H9 (cell line): ENCODE data around the gene CABLES2. TPM values are rescaled to one million over a fixed set of nuclear protein-coding genes. Genes with fewer than 3 reads are reported as not detected.

Source experiments
- DNase-seq: peaks from one replicate; pipeline ENCODE4 v3.0.0-alpha.2; 2017
- H2AFZ ChIP-seq: one replicate; pipeline ENCODE4 v1.6.1; 2013; ENCODE audit warnings: mild to moderate bottlenecking, low read length, control low read depth, moderate library complexity
- H2AK5ac ChIP-seq: 2 replicates; pipeline ENCODE4 v1.6.1; 2013; ENCODE audit warnings: low read length, control low read depth, mixed read lengths; ENCODE audit not compliant: insufficient read length
- H2BK120ac ChIP-seq: one replicate; pipeline ENCODE4 v1.6.1; 2013; ENCODE audit warnings: low read depth, mild to moderate bottlenecking, low read length, control low read depth, inconsistent platforms; ENCODE audit not compliant: poor library complexity, severe bottlenecking
- H2BK12ac ChIP-seq: 2 replicates; pipeline ENCODE4 v1.6.1; 2013; ENCODE audit warnings: low read length, control low read depth, mixed read lengths, low read depth; ENCODE audit not compliant: insufficient read length
- H2BK15ac ChIP-seq: 2 replicates; pipeline ENCODE4 v1.6.1; 2013; ENCODE audit warnings: low read depth, low read length, control low read depth
- H2BK20ac ChIP-seq: one replicate; pipeline ENCODE4 v1.6.1; 2013; ENCODE audit warnings: low read depth, mild to moderate bottlenecking, low read length, control low read depth, inconsistent platforms; ENCODE audit not compliant: poor library complexity, severe bottlenecking
- H2BK5ac ChIP-seq: 2 replicates; pipeline ENCODE4 v1.6.1; 2013; ENCODE audit warnings: low read length, control low read depth, mixed read lengths; ENCODE audit not compliant: insufficient read length
- H3K14ac ChIP-seq: 2 replicates; pipeline ENCODE4 v1.6.1; 2013; ENCODE audit warnings: low read length, control low read depth; ENCODE audit not compliant: insufficient read depth
- H3K18ac ChIP-seq: 2 replicates; pipeline ENCODE4 v1.6.1; 2013; ENCODE audit warnings: low read depth, mild to moderate bottlenecking, mixed read lengths, low read length, control low read depth; ENCODE audit not compliant: insufficient read length
- H3K23ac ChIP-seq: 2 replicates; pipeline ENCODE4 v1.6.1; 2013; ENCODE audit warnings: low read length, control low read depth, mixed read lengths, low read depth; ENCODE audit not compliant: insufficient read length
- H3K23me2 ChIP-seq: 2 replicates; pipeline ENCODE4 v1.6.1; 2013; ENCODE audit warnings: low read depth, mild to moderate bottlenecking, mixed read lengths, low read length, control low read depth; ENCODE audit not compliant: insufficient read length, poor library complexity, severe bottlenecking
- H3K27ac ChIP-seq: 2 replicates; pipeline ENCODE4 v1.5.1; 2013; ENCODE audit warnings: low read length, control low read depth, mixed read lengths, low read depth; ENCODE audit not compliant: insufficient read length
- H3K27me3 ChIP-seq: 2 replicates; pipeline ENCODE4 v1.6.1; 2013; ENCODE audit warnings: low read length, control low read depth, inconsistent platforms; ENCODE audit not compliant: insufficient read depth
- H3K4ac ChIP-seq: 2 replicates; pipeline ENCODE4 v1.6.1; 2013; ENCODE audit warnings: low read depth, mild to moderate bottlenecking, control low read depth, inconsistent platforms, low read length, moderate library complexity
- H3K4me1 ChIP-seq: 2 replicates; pipeline ENCODE4 v1.6.1; 2013; ENCODE audit warnings: low read length, control low read depth, inconsistent platforms; ENCODE audit not compliant: insufficient read depth
- H3K4me2 ChIP-seq: 2 replicates; pipeline ENCODE4 v1.6.1; 2013; ENCODE audit warnings: low read length, control low read depth, mixed read lengths; ENCODE audit not compliant: insufficient read length, insufficient read depth
- H3K56ac ChIP-seq: 2 replicates; pipeline ENCODE4 v1.6.1; 2013; ENCODE audit warnings: low read depth, mild to moderate bottlenecking, mixed read lengths, low read length, control low read depth; ENCODE audit not compliant: insufficient read length
- H3K79me1 ChIP-seq: 2 replicates; pipeline ENCODE4 v1.6.1; 2013; ENCODE audit warnings: low read depth, mild to moderate bottlenecking, moderate library complexity, low read length, control low read depth, inconsistent platforms; ENCODE audit not compliant: insufficient read depth, poor library complexity, severe bottlenecking
- H3K79me2 ChIP-seq: 2 replicates; pipeline ENCODE4 v1.6.1; 2013; ENCODE audit warnings: low read length, control low read depth, inconsistent platforms; ENCODE audit not compliant: insufficient read depth
- H3K9ac ChIP-seq: 2 replicates; pipeline ENCODE4 v1.6.1; 2013; ENCODE audit warnings: low read length, control low read depth, mixed read lengths; ENCODE audit not compliant: insufficient read length; ENCODE audit errors: extremely low read depth
- H3K9me3 ChIP-seq: one replicate; pipeline ENCODE4 v1.6.1; 2013; ENCODE audit warnings: low read depth, low read length, inconsistent platforms; ENCODE audit not compliant: control insufficient read depth
- H3T11ph ChIP-seq: one replicate; pipeline ENCODE4 v1.6.1; 2013; ENCODE audit warnings: mild to moderate bottlenecking, low read length, control low read depth, inconsistent platforms
- H4K20me1 ChIP-seq: one replicate; pipeline ENCODE4 v1.6.1; 2013; ENCODE audit not compliant: control insufficient read depth, insufficient read length, insufficient read depth
- H4K5ac ChIP-seq: 2 replicates; pipeline ENCODE4 v1.6.1; 2013; ENCODE audit warnings: low read depth, mild to moderate bottlenecking, mixed read lengths, low read length, control low read depth; ENCODE audit not compliant: insufficient read length
- H4K8ac ChIP-seq: replicated peaks from 2 replicates; pipeline ENCODE4 v1.6.1; 2013; ENCODE audit warnings: low read length, control low read depth, mixed read lengths, low read depth; ENCODE audit not compliant: insufficient read length
- H4K91ac ChIP-seq: 2 replicates; pipeline ENCODE4 v1.6.1; 2013; ENCODE audit warnings: low read depth, mild to moderate bottlenecking, moderate library complexity, mixed read lengths, low read length, control low read depth; ENCODE audit not compliant: insufficient read length
- H3K27ac Mint-ChIP-seq, 3 experiments: 2 replicates in 2 of 3; 3 replicates in 1 of 3; pipeline ENCODE4 v1.8.0; 2020 to 2021; ENCODE audit warnings: mixed read lengths in 3 of 3, mild to moderate bottlenecking in 1 of 3, moderate library complexity in 1 of 3
- H3K27me3 Mint-ChIP-seq: 2 replicates; pipeline ENCODE4 v1.8.0; 2021; ENCODE audit warnings: low read depth, mild to moderate bottlenecking, moderate library complexity, mixed read lengths
- H3K36me3 Mint-ChIP-seq, 3 experiments: 2 replicates in 2 of 3; 3 replicates in 1 of 3; pipeline ENCODE4 v1.8.0; 2020 to 2021; ENCODE audit warnings: low read depth in 3 of 3, mixed read lengths in 3 of 3; ENCODE audit not compliant: insufficient read depth in 1 of 3
- H3K4me1 Mint-ChIP-seq, 2 experiments: 2 replicates each; pipeline ENCODE4 v1.8.0; 2020; ENCODE audit warnings: mixed read lengths in 2 of 2
- H3K4me3 Mint-ChIP-seq, 2 experiments: 2 replicates in 1 of 2; 3 replicates in 1 of 2; pipeline ENCODE4 v1.8.0; 2020 to 2021; ENCODE audit warnings: mild to moderate bottlenecking in 2 of 2, mixed read lengths in 2 of 2, moderate library complexity in 1 of 2
- H3K9me3 Mint-ChIP-seq, 2 experiments: 2 replicates in 1 of 2; 3 replicates in 1 of 2; pipeline ENCODE4 v1.8.0; 2020; ENCODE audit warnings: mild to moderate bottlenecking in 2 of 2, mixed read lengths in 2 of 2, moderate library complexity in 1 of 2
- CTCF ChIP-seq: fragments of 200-600 bp; sonication (generic); conservative IDR thresholded peaks from 3 replicates; pipeline ENCODE4 v1.8.0; 2021; ENCODE audit warnings: antibody characterized with exemption, mild to moderate bottlenecking
- WGBS: extraction: QIAGEN DNeasy Blood & Tissue Kit; methylation state at CpG from one replicate; pipeline ENCODE4 v1.1.7; 2013; ENCODE audit warnings: missing lambda C conversion rate, low lambda C conversion rate, mixed read lengths; ENCODE audit not compliant: insufficient read length; ENCODE audit errors: extremely low coverage; 5-methylcytosine and 5-hydroxymethylcytosine counted together
- total RNA-seq: library from RNA; stranded (reverse); gene quantifications from 2 replicates; pipeline ENCODE4 v1.2.1, GENCODE V29; 2021

CABLES2 gene
- total RNA-seq, 1 experiment from 2014 or later = 10.8 TPM

- Histone ChIP-seq H3K18ac (no peak overlapping the region), H3K56ac (no peak overlapping the region), H3K4ac (no peak overlapping the region), H4K20me1 (no peaks in the 10 kb centered on the region), H3K14ac (no peak overlapping the region), H3K4me1 (no peaks in the 10 kb centered on the region), H2BK12ac (no peak overlapping the region), H2BK5ac (no peak overlapping the region), H4K91ac (no peak overlapping the region), H3K79me2 (no peaks in the 10 kb centered on the region), H2BK120ac (no peak overlapping the region), H3K9me3 (no peaks in the 10 kb centered on the region), H3K27me3 (no peaks in the 10 kb centered on the region), H3K4me2 (no peak overlapping the region), H3K9ac (no peak overlapping the region), H4K5ac (no peak overlapping the region), H2AFZ (no peak overlapping the region), H3K23ac (no peak overlapping the region), H2AK5ac (no peak overlapping the region), H3K23me2 (no peaks in the 10 kb centered on the region), H2BK15ac (no peak overlapping the region), H3K27ac (no peak overlapping the region), H3T11ph (no peak overlapping the region), H2BK20ac (no peak overlapping the region), H4K8ac (no peak overlapping the region), H3K79me1 (no peaks in the 10 kb centered on the region)
- no peak for TF ChIP-seq CTCF
- H3K4me3 Mint-ChIP-seq = no peak overlapping the region; a peak in 1 of 5 replicates
- DNase-seq = no peak
- H3K9me3 Mint-ChIP-seq = no peaks in the 10 kb centered on the region
- H3K4me1 Mint-ChIP-seq = peaks cover 9 to 18% of the 10 kb centered on the region in 2 experiments
- H3K27me3 Mint-ChIP-seq = peaks cover 6% of the 10 kb centered on the region
- no peak overlapping the region; a peak in 1 of 7 replicates for H3K27ac Mint-ChIP-seq
- H3K36me3 Mint-ChIP-seq = peaks cover 0 to 4% (median 0%) of the 10 kb centered on the region in 3 experiments; a peak in 1 of 7 replicates
- no CpG with 5 or more reads among the region's 9 CpGs for WGBS
These were observed 2.9 kb downstream of the CABLES2 start for GRCh38 chr20:62404112-62404665.
